Measurements from ENCODE around the gene PLCB4. TPM values are rescaled to one million over a fixed set of nuclear protein-coding genes. Genes with fewer than 3 reads are reported as not detected.
A peak's percentile ranks its signal among the peaks of the same experiment; 100 is the strongest.

Gene PLCB4
- total RNA-seq, 1 donor from 2014 or later, result 10.5 TPM

GRCh38 chr20:9218531-9218961 is 149.7 kb downstream of the PLCB4 start:
- no peak for DNase-seq (ENCODE audit: low spot score)
- peaks cover 14% of the 10 kb centered on the region for H3K4me1 Mint-ChIP-seq (ENCODE audit: unreplicated experiment)
- H3K36me3 Mint-ChIP-seq (ENCODE audit: low read depth, unreplicated experiment), result no peaks in the 10 kb centered on the region
- no peaks in the 10 kb centered on the region for H3K9me3 Mint-ChIP-seq (ENCODE audit: unreplicated experiment)
- no peak for TF ChIP-seq CTCF (IDR thresholded peaks at IDR 0.05; ENCODE audit: unreplicated experiment)
- no peak overlapping the region for H3K4me3 Mint-ChIP-seq (ENCODE audit: unreplicated experiment)
- H3K27ac Mint-ChIP-seq (ENCODE audit: unreplicated experiment), result no peak overlapping the region
- H3K27me3 Mint-ChIP-seq (ENCODE audit: unreplicated experiment), result no peaks in the 10 kb centered on the region

- H3K4me3 Mint-ChIP-seq (ENCODE audit: unreplicated experiment), result no peak overlapping the region
- no peaks in the 10 kb centered on the region for H3K36me3 Mint-ChIP-seq (ENCODE audit: low read depth, unreplicated experiment)
- no peak for DNase-seq (ENCODE audit: low spot score)
- no peaks in the 10 kb centered on the region for H3K9me3 Mint-ChIP-seq (ENCODE audit: unreplicated experiment)
- H3K4me1 Mint-ChIP-seq (ENCODE audit: unreplicated experiment), result peaks cover 14% of the 10 kb centered on the region
- no peak for TF ChIP-seq CTCF (IDR thresholded peaks at IDR 0.05; ENCODE audit: unreplicated experiment)
- no peaks in the 10 kb centered on the region for H3K27me3 Mint-ChIP-seq (ENCODE audit: unreplicated experiment)
- H3K27ac Mint-ChIP-seq (ENCODE audit: unreplicated experiment), result no peak overlapping the region
These were observed 152.1 kb downstream of the PLCB4 start for GRCh38 chr20:9220874-9221547.

GRCh38 chr20:9223296-9223695 is 154.4 kb downstream of the PLCB4 start:
- Mint-ChIP-seq H3K27ac (ENCODE audit: unreplicated experiment) (no peak overlapping the region), H3K27me3 (ENCODE audit: unreplicated experiment) (no peaks in the 10 kb centered on the region), H3K9me3 (ENCODE audit: unreplicated experiment) (no peaks in the 10 kb centered on the region), H3K36me3 (ENCODE audit: low read depth, unreplicated experiment) (no peaks in the 10 kb centered on the region), H3K4me3 (ENCODE audit: unreplicated experiment) (no peak overlapping the region), H3K4me1 (ENCODE audit: unreplicated experiment) (peaks cover 15% of the 10 kb centered on the region)
- DNase-seq (ENCODE audit: low spot score), result no peak
- no peak for TF ChIP-seq CTCF (IDR thresholded peaks at IDR 0.05; ENCODE audit: unreplicated experiment)

- Mint-ChIP-seq H3K27me3 (ENCODE audit: unreplicated experiment) (no peaks in the 10 kb centered on the region), H3K9me3 (ENCODE audit: unreplicated experiment) (no peaks in the 10 kb centered on the region), H3K36me3 (ENCODE audit: low read depth, unreplicated experiment) (no peaks in the 10 kb centered on the region), H3K4me1 (ENCODE audit: unreplicated experiment) (peaks cover 12% of the 10 kb centered on the region), H3K4me3 (ENCODE audit: unreplicated experiment) (no peak overlapping the region), H3K27ac (ENCODE audit: unreplicated experiment) (peak overlapping the region; percentile 72)
- no peak for TF ChIP-seq CTCF (IDR thresholded peaks at IDR 0.05; ENCODE audit: unreplicated experiment)
- DNase-seq (ENCODE audit: low spot score), result peak; percentile 8
These were observed 157.0 kb downstream of the PLCB4 start for GRCh38 chr20:9225879-9226278.

- DNase-seq (ENCODE audit: low spot score), result no peak
- Mint-ChIP-seq H3K27me3 (ENCODE audit: unreplicated experiment) (no peaks in the 10 kb centered on the region), H3K4me3 (ENCODE audit: unreplicated experiment) (no peak overlapping the region), H3K4me1 (ENCODE audit: unreplicated experiment) (peaks cover 9% of the 10 kb centered on the region), H3K36me3 (ENCODE audit: low read depth, unreplicated experiment) (no peaks in the 10 kb centered on the region), H3K9me3 (ENCODE audit: unreplicated experiment) (no peaks in the 10 kb centered on the region), H3K27ac (ENCODE audit: unreplicated experiment) (no peak overlapping the region)
- no peak for TF ChIP-seq CTCF (IDR thresholded peaks at IDR 0.05; ENCODE audit: unreplicated experiment)
These were observed 159.2 kb downstream of the PLCB4 start for GRCh38 chr20:9227896-9228615.

Measured in endothelial cell (in vitro differentiated cells).